ENCODE results near the gene CGNL1. TPM values are rescaled to one million over a fixed set of nuclear protein-coding genes. Genes with fewer than 3 reads are reported as not detected.

CGNL1 gene
- total RNA-seq, 1 donor, result 0.90 TPM

- no peak for TF ChIP-seq CTCF (IDR thresholded peaks at IDR 0.05; ENCODE audit: insufficient read depth, low read length)
- no peak overlapping the region for H3K4me3 ChIP-seq (ENCODE audit: low read depth, low read length)
- no peak for DNase-seq (ENCODE audit: low read depth)
These were observed 35.9 kb downstream of the CGNL1 start for GRCh38 chr15:57411945-57412768.

DNA sequence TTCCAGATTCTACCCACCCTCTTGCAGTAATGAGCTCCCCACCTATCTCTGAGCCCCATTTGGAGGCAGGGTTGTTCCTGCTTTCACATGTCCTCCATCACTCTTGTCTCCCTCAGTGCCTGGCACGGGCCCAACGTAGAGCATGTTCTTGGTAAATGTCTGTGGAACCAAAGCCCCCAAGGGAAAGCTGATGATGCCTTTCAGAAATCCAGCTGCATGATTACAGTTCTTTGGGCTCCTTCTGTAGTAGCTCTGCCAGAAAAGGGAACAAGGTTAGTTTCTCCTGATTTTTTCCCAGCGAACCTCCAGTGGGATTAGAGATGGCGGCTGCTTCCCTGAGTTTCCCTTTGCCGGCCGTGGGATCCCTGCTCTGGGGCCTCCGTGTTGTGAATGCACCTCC, 39.3 kb downstream of the CGNL1 start:
- TF ChIP-seq CTCF (IDR thresholded peaks at IDR 0.05; ENCODE audit: insufficient read depth, low read length), result no peak
- H3K4me3 ChIP-seq (ENCODE audit: low read depth, low read length), result no peak overlapping the region
- no peak for DNase-seq (ENCODE audit: low read depth)

DNA sequence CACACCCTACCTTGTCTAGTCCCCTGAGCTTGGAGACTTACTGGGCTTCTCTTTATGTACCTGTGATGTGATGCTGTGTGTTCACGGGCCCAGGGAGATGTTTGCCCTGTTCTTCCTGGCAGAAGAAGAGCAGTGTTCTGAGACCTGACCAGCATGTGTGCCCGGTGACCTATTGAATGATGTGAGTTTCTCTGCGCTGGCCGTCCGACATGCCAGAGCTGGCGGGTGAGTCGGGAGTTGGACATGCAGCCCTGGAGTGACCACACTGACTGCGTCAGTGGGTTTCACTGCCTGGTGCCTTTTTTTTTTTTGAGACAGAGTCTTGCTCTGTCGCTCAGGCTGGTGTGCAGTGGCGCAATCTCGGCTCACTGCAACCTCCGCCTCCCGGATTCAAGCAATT, 42.3 kb downstream of the CGNL1 start:
- TF ChIP-seq CTCF (IDR thresholded peaks at IDR 0.05; ENCODE audit: insufficient read depth, low read length), result no peak
- H3K4me3 ChIP-seq (ENCODE audit: low read depth, low read length), result no peak overlapping the region
- DNase-seq (ENCODE audit: low read depth), result no peak

GRCh38 chr15:57419335-57419734, 43.0 kb downstream of the CGNL1 start:
- no peak for DNase-seq (ENCODE audit: low read depth)
- H3K4me3 ChIP-seq (ENCODE audit: low read depth, low read length), result no peak overlapping the region
- no peak for TF ChIP-seq CTCF (IDR thresholded peaks at IDR 0.05; ENCODE audit: insufficient read depth, low read length)

DNA sequence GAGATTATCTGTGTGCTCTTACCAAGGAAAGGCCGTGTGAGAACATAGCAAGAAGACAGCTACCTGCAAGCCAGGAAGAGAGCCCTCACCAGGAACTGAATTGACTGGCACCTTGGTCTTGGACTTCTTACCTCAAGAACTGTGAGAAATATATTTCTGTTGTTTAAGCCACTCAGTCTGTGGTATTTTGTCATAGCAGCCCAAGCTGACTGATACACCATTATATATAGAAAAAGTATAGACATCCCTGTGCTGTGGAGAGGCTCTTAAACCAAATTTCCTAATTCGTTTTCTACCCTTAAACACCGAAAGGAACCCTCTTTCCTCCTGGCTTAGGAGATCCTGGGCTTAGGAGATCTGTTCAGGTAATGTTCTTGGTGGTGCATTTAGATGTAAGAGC, 44.8 kb downstream of the CGNL1 start:
- TF ChIP-seq CTCF (IDR thresholded peaks at IDR 0.05; ENCODE audit: insufficient read depth, low read length), result no peak
- H3K4me3 ChIP-seq (ENCODE audit: low read depth, low read length), result no peak overlapping the region

DNA sequence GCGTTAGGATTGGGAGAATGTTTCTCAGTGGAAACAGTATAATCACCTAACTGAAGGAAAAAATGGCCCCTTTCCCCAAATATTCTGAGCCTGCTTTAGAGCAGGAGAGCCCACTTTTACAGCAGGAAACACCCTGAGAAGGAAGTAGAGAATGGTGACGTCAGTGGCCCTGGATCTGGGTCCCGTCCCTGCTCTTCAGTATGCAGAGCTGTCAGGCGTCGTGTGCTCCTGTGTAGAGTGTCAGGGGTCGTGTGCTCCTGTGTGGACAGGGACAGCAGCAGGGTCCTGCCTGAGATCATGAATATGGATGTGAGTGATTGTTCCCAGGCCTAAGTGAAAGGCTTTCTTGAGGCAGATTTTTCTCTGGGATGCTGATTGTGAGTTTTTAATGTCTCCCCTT, 45.2 kb downstream of the CGNL1 start:
- DNase-seq (ENCODE audit: low read depth), result no peak
- no peak for TF ChIP-seq CTCF (IDR thresholded peaks at IDR 0.05; ENCODE audit: insufficient read depth, low read length)
- no peak overlapping the region for H3K4me3 ChIP-seq (ENCODE audit: low read depth, low read length)

More for the DNA sequence above, 44.8 kb downstream of the CGNL1 start:
- DNase-seq (ENCODE audit: low read depth), result no peak

All from fibroblast of the aortic adventitia (primary cell).